DND-41 (cell line): ENCODE results near the gene CC2D2A.

Experiments used
- EZH2 ChIP-seq: IDR thresholded peaks from 3 replicates; pipeline ENCODE4 v1.6.1; 2012; ENCODE audit warnings: borderline replicate concordance, low read depth, mild to moderate bottlenecking, moderate library complexity, low read length, inconsistent platforms; ENCODE audit not compliant: severe bottlenecking
- TF ChIP-seq, protein P1 (sequence below): IDR thresholded peaks from 2 replicates; pipeline ENCODE4 v1.5.1; 2012; ENCODE audit warnings: borderline replicate concordance, low read length, moderate library complexity, mild to moderate bottlenecking; ENCODE audit not compliant: poor library complexity, severe bottlenecking; ENCODE audit errors: extremely low read depth

DNA sequence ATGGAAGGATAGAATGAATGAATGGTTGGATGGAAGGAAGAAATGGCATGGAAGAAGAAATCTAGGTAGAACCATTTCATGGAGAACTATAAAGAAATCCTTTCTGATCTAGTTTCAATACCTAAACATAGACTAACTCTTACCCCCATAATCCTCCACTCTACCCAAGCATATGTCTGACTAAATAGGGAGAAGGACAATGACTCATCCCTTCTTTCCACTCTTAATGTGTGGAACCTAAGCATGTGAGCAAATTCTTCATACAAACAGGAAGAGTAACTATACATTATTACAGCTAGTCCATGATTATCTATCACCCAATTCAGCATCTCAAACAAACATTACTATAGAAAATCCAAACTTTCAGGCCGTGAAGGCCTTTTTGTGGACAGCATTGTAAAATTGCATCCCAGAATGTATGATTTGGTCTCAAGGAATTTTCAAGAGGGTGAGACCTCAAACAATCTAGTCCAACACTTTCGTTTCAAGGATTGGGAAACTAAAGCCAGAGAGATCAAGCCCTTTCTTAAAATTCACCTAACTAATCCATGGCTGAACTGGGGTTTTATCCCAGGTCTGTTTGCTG, 30.6 kb upstream of the CC2D2A start:
- TF ChIP-seq, protein P1, sequence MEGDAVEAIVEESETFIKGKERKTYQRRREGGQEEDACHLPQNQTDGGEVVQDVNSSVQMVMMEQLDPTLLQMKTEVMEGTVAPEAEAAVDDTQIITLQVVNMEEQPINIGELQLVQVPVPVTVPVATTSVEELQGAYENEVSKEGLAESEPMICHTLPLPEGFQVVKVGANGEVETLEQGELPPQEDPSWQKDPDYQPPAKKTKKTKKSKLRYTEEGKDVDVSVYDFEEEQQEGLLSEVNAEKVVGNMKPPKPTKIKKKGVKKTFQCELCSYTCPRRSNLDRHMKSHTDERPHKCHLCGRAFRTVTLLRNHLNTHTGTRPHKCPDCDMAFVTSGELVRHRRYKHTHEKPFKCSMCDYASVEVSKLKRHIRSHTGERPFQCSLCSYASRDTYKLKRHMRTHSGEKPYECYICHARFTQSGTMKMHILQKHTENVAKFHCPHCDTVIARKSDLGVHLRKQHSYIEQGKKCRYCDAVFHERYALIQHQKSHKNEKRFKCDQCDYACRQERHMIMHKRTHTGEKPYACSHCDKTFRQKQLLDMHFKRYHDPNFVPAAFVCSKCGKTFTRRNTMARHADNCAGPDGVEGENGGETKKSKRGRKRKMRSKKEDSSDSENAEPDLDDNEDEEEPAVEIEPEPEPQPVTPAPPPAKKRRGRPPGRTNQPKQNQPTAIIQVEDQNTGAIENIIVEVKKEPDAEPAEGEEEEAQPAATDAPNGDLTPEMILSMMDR = no peak
- no peak for TF ChIP-seq EZH2
